Ascending aorta (tissue), 2 donors: ENCODE data around the gene TM9SF2. TPM values are rescaled to one million over a fixed set of nuclear protein-coding genes. Genes with fewer than 3 reads are reported as not detected.
"Not testable (repeated sequence)": the region's sequence is repeated elsewhere in the genome, so short reads cannot be mapped to it uniquely, and the experiment has no call there.

ENCODE experiments used
- DNase-seq, 2 donors: peaks; one replicate each; pipeline ENCODE4 v3.0.0-alpha.2; 2019; ENCODE audit warnings: low spot score in 2 of 2
- H3K27ac ChIP-seq, 2 donors: fragments of 200-600 bp; sonication (generic); one replicate each; pipeline ENCODE4 v1.5.1; 2016 to 2017; ENCODE audit warnings: mild to moderate bottlenecking in 1 of 2
- H3K27me3 ChIP-seq: fragments of 200-600 bp; sonication (generic); one replicate; pipeline ENCODE4 v1.5.1; 2017
- H3K36me3 ChIP-seq, 2 donors: fragments of 200-600 bp; sonication (generic); one replicate each; pipeline ENCODE4 v1.5.1; 2016
- H3K4me1 ChIP-seq, 2 donors: fragments of 200-600 bp; sonication (generic); one replicate each; pipeline ENCODE4 v1.5.1; 2016 to 2017; ENCODE audit warnings: mild to moderate bottlenecking in 1 of 2
- H3K4me3 ChIP-seq, 2 donors: fragments of 200-600 bp; sonication (generic); one replicate each; pipeline ENCODE4 v1.5.1; 2016 to 2017; ENCODE audit warnings: mild to moderate bottlenecking in 1 of 2
- H3K9me3 ChIP-seq, 2 donors: fragments of 200-600 bp; sonication (generic); one replicate each; pipeline ENCODE4 v1.5.1; 2016
- intact Hi-C: fragments of 100-400 bp; cut with DNase I; formaldehyde crosslinking; loops from one replicate; pipeline ENCODE4 v1.15.1; 2023
- total RNA-seq: library from RNA; depleted of rRNA; stranded (reverse); fragments of >200 nt; gene quantifications from one replicate; pipeline ENCODE4 v1.1.0, GENCODE V29; 2016
- TF ChIP-seq, protein P1 (sequence below), 3 experiments: fragments of 200-600 bp in 2 of 3; fragments of 450-650 bp in 1 of 3; sonication (generic) in 2 of 3; IDR thresholded peaks; one replicate each; pipeline ENCODE4 v1.5.1; 2016 to 2019; ENCODE audit warnings: antibody characterized with exemption in 3 of 3, mild to moderate bottlenecking in 1 of 3, moderate library complexity in 1 of 3

Gene TM9SF2
- 56.8 TPM for total RNA-seq

DNA sequence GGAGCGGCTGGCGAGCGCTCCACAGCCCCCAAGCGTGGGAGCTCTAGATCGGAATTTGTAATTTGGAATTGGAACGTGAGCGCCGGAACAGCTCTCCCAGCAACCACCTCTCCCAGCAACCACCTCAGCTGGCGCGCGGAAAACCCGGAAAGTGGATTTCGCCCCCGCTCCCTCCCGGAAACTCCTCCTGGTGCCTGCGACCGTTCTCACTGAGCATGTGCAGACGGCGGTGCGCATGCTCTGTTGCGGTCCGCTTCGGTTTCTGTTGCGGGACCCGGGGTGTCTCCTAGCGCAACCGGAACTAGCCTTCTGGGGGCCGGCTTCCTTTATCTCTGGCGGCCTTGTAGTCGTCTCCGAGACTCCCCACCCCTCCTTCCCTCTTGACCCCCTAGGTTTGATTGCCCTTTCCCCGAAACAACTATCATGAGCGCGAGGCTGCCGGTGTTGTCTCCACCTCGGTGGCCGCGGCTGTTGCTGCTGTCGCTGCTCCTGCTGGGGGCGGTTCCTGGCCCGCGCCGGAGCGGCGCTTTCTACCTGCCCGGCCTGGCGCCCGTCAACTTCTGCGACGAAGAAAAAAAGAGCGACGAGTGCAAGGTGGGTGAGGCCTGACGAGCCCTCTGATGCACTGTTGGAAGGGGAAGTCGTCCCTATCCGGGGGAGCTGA lies at the start of gene TM9SF2:
Gene TM9SF2, plus strand, starts transcription at position 289 of the 664 bp plus-strand sequence. Its CDS starts 135 bp downstream, at position 424.
- Histone ChIP-seq H3K4me3 (peak within 1 kb of the TSS; percentile 93 to 96), H3K9me3 (no peaks in the 10 kb centered on the region), H3K27ac (peak within 1 kb of the TSS; percentile 83 to 87), H3K4me1 (peaks cover 27 to 37% of the 10 kb centered on the region in 2 donors), H3K36me3 (no peaks in the 10 kb centered on the region), H3K27me3 (no peaks in the 10 kb centered on the region)
- peak; percentile 89 to 99 for DNase-seq
- TF ChIP-seq, protein P1, sequence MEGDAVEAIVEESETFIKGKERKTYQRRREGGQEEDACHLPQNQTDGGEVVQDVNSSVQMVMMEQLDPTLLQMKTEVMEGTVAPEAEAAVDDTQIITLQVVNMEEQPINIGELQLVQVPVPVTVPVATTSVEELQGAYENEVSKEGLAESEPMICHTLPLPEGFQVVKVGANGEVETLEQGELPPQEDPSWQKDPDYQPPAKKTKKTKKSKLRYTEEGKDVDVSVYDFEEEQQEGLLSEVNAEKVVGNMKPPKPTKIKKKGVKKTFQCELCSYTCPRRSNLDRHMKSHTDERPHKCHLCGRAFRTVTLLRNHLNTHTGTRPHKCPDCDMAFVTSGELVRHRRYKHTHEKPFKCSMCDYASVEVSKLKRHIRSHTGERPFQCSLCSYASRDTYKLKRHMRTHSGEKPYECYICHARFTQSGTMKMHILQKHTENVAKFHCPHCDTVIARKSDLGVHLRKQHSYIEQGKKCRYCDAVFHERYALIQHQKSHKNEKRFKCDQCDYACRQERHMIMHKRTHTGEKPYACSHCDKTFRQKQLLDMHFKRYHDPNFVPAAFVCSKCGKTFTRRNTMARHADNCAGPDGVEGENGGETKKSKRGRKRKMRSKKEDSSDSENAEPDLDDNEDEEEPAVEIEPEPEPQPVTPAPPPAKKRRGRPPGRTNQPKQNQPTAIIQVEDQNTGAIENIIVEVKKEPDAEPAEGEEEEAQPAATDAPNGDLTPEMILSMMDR (IDR thresholded peaks at IDR 0.05) = no peak
- intact Hi-C loops = loop anchor here (1.0 to 5.0 kb wide), 3 partner anchors 414 to 1176 kb away; partner anchors contain the start of gene PCCA

GRCh38 chr13:99454518-99455183 lies 46.6 kb upstream of the TM9SF2 start:
- no peaks in the 10 kb centered on the region for H3K36me3 ChIP-seq
- no peaks in the 10 kb centered on the region for H3K27me3 ChIP-seq
- H3K4me1 ChIP-seq = no peaks in the 10 kb centered on the region
- DNase-seq = no peak
- TF ChIP-seq, protein P1 (IDR thresholded peaks at IDR 0.05) = no peak
- H3K27ac ChIP-seq = no peak overlapping the region
- no peaks in the 10 kb centered on the region for H3K9me3 ChIP-seq
- H3K4me3 ChIP-seq = no peak overlapping the region
- intact Hi-C loops = no loop called here

GRCh38 chr13:99459099-99459850 lies 42.0 kb upstream of the TM9SF2 start:
- no peak overlapping the region for H3K4me3 ChIP-seq
- intact Hi-C loops = no loop called here
- TF ChIP-seq, protein P1 (IDR thresholded peaks at IDR 0.05) = no peak
- H3K36me3 ChIP-seq = no peaks in the 10 kb centered on the region
- no peaks in the 10 kb centered on the region for H3K4me1 ChIP-seq
- H3K9me3 ChIP-seq = no peaks in the 10 kb centered on the region
- H3K27ac ChIP-seq = no peak overlapping the region
- no peaks in the 10 kb centered on the region for H3K27me3 ChIP-seq
- DNase-seq = no peak

GRCh38 chr13:99460802-99461201 lies 40.5 kb upstream of the TM9SF2 start:
- intact Hi-C loops, H3K27me3 ChIP-seq, H3K4me3 ChIP-seq, H3K9me3 ChIP-seq, DNase-seq, H3K36me3 ChIP-seq, H3K27ac ChIP-seq, H3K4me1 ChIP-seq: not testable (repeated sequence)

DNA sequence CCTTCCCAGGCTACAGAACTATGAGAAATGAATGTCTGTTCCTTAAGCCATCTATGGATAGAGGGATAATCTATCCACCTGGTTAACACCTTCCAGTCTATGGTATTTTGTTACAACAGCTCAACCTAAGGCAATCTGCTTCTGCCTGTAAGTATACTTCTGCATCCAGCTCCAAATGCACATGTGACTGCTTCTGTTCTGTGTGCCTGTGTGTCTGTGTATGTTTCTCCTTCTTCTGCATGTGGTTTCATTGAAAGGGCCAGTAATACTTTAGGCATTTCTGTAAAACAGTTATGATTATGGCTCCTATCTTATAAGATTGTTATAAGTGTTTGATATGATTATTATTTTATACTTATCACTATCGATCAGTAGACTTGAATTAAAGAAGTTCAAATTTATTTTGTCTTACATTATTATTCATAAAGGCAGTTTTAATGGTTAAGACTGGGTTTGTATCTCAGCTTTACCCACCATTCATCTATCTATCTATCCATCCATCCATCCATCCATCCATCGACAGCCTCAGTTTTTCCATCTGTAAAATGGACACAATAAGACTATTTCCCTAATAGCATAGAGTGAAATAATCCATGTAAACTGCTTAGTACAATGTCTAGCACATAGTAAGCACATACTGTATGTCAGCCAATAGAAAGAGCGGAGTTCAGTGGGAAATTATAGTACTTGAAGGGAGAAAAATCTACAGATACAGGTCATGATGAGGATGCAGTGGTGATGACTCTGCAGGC lies 37.5 kb upstream of the TM9SF2 start:
- Histone ChIP-seq H3K36me3 (no peaks in the 10 kb centered on the region), H3K27me3 (no peaks in the 10 kb centered on the region), H3K27ac (no peak overlapping the region), H3K4me3 (no peak overlapping the region), H3K9me3 (no peaks in the 10 kb centered on the region), H3K4me1 (no peaks in the 10 kb centered on the region)
- TF ChIP-seq, protein P1 (IDR thresholded peaks at IDR 0.05) = no peak
- intact Hi-C loops = no loop called here
- DNase-seq = no peak
